K562 (cell line): Measurements from ENCODE around the gene PA2G4. TPM values are rescaled to one million over a fixed set of nuclear protein-coding genes. Genes with fewer than 3 reads are reported as not detected.

Experiments
- ADNP ChIP-seq: fragments of 200-800 bp; sonication (Bioruptor generic); IDR thresholded peaks from 2 replicates; pipeline ENCODE4 v1.6.1; 2016; ENCODE audit warnings: missing genetic modification characterization, missing compliant biosample characterization
- BRCA1 ChIP-seq, 2 experiments: fragments of 450-650 bp in 1 of 2; sonication (generic) in 1 of 2; formaldehyde crosslinking in 1 of 2; IDR thresholded peaks; 2 replicates each; pipeline versions ENCODE4 v1.5.0 to v1.6.1; 2017 to 2020; ENCODE audit warnings: mild to moderate bottlenecking in 1 of 2, missing genetic modification reagents in 1 of 2
- C11orf30 ChIP-seq: fragments of 450-650 bp; IDR thresholded peaks from 2 replicates; pipeline ENCODE4 v1.6.1; 2016; ENCODE audit warnings: low read depth, mild to moderate bottlenecking
- CTBP1 ChIP-seq: fragments of 450-650 bp; IDR thresholded peaks from 2 replicates; pipeline ENCODE4 v1.6.1; 2016; ENCODE audit warnings: borderline replicate concordance
- DPF2 ChIP-seq: fragments of 450-650 bp; IDR thresholded peaks from 2 replicates; pipeline ENCODE4 v1.6.1; 2016
- E2F8 ChIP-seq: fragments of 450-650 bp; IDR thresholded peaks from 2 replicates; pipeline ENCODE4 v1.7.1; 2018; ENCODE audit warnings: mild to moderate bottlenecking, low read depth; ENCODE audit not compliant: partially characterized antibody
- ESRRB ChIP-seq: fragments of 250-450 bp; sonication (Bioruptor Pico); IDR thresholded peaks from 2 replicates; pipeline ENCODE4 v1.5.0; 2020; ENCODE audit warnings: mild to moderate bottlenecking, moderate library complexity, borderline replicate concordance
- ETV1 ChIP-seq: fragments of 450-650 bp; conservative IDR thresholded peaks from 2 replicates; pipeline ENCODE4 v1.6.1; 2016; ENCODE audit warnings: missing genetic modification characterization, control low read depth, low read depth, missing compliant biosample characterization
- GMEB1 ChIP-seq: fragments of 250-450 bp; sonication (Bioruptor Pico); IDR thresholded peaks from 2 replicates; pipeline ENCODE4 v1.4.0; 2020; ENCODE audit warnings: mild to moderate bottlenecking
- HBP1 ChIP-seq: fragments of 450-650 bp; formaldehyde crosslinking; IDR thresholded peaks from 2 replicates; pipeline ENCODE4 v1.4.0; 2022; ENCODE audit warnings: missing genetic modification characterization
- KDM4B ChIP-seq, 2 experiments: fragments of 450-650 bp in 1 of 2; sonication (generic) in 1 of 2; IDR thresholded peaks; 2 replicates each; pipeline ENCODE4 v1.6.1; 2016 to 2017; ENCODE audit warnings: borderline replicate concordance in 2 of 2, antibody characterized with exemption in 1 of 2, low read depth in 1 of 2, mild to moderate bottlenecking in 1 of 2
- KDM5B ChIP-seq: fragments of 200-600 bp; sonication (generic); IDR thresholded peaks from 2 replicates; pipeline ENCODE4 v1.6.1; 2012; ENCODE audit warnings: low read depth, mild to moderate bottlenecking, moderate library complexity, low read length, control low read depth, inconsistent platforms; ENCODE audit not compliant: insufficient replicate concordance
- LARP7 ChIP-seq: fragments of 450-650 bp; IDR thresholded peaks from 2 replicates; pipeline ENCODE4 v1.6.1; 2016
- MCM2 ChIP-seq: fragments of 450-650 bp; IDR thresholded peaks from 2 replicates; pipeline ENCODE4 v1.6.1; 2017; ENCODE audit warnings: low read depth, mild to moderate bottlenecking
- MCM3 ChIP-seq: fragments of 450-650 bp; IDR thresholded peaks from 2 replicates; pipeline ENCODE4 v1.6.1; 2016
- MTA1 ChIP-seq: fragments of 450-650 bp; IDR thresholded peaks from 2 replicates; pipeline ENCODE4 v1.6.1; 2017; ENCODE audit warnings: borderline replicate concordance
- PML ChIP-seq: IDR thresholded peaks from 2 replicates; pipeline ENCODE4 v1.6.1; 2012; ENCODE audit warnings: low read length, inconsistent platforms
- PPARD ChIP-seq: fragments of 250-450 bp; sonication (Bioruptor Pico); IDR thresholded peaks from 2 replicates; pipeline ENCODE4 v1.8.0; 2022; ENCODE audit warnings: inconsistent platforms, mild to moderate bottlenecking, moderate library complexity
- RB1 ChIP-seq: fragments of 450-650 bp; IDR thresholded peaks from 2 replicates; pipeline ENCODE4 v1.6.1; 2017; ENCODE audit warnings: low read depth, mild to moderate bottlenecking
- SMARCE1 ChIP-seq: fragments of 450-650 bp; IDR thresholded peaks from 2 replicates; pipeline ENCODE4 v1.7.1; 2016; ENCODE audit warnings: mild to moderate bottlenecking
- ZBTB43 ChIP-seq: sonication (generic); formaldehyde crosslinking; IDR thresholded peaks from 2 replicates; pipeline ENCODE4 v1.8.0; 2023; ENCODE audit warnings: mild to moderate bottlenecking, missing genetic modification reagents
- ZNF12 ChIP-seq: sonication (generic); formaldehyde crosslinking; IDR thresholded peaks from 2 replicates; pipeline ENCODE4 v1.4.0; 2020; ENCODE audit warnings: mild to moderate bottlenecking, missing genetic modification reagents
- ZNF124 ChIP-seq: sonication (generic); formaldehyde crosslinking; IDR thresholded peaks from 2 replicates; pipeline ENCODE4 v1.8.1; 2022; ENCODE audit warnings: missing genetic modification reagents
- ZNF239 ChIP-seq: fragments of 250-450 bp; sonication (Bioruptor Pico); IDR thresholded peaks from 2 replicates; pipeline ENCODE4 v1.4.0; 2020; ENCODE audit warnings: mild to moderate bottlenecking
- ZNF408 ChIP-seq: fragments of 250-450 bp; sonication (Bioruptor Pico); IDR thresholded peaks from 2 replicates; pipeline ENCODE4 v1.4.0; 2020; ENCODE audit warnings: low read depth, mild to moderate bottlenecking, moderate library complexity
- polyA plus RNA-seq, 8 experiments: library from polyadenylated mRNA; depleted of rRNA in 4 of 8; stranded (reverse) in 5 of 8; unstranded in 3 of 8; fragments of >200 nt; fragmentation: Nextera tagmentation in 2 of 8; fragmentation: Illumina TruSeq in 1 of 8; extraction: Ambion mirVana in 2 of 8; extraction: Trizol in 1 of 8; gene quantifications; 2 replicates each; pipeline versions ENCODE4 v1.2.1 to v1.2.3, GENCODE V29; 2011 to 2014; ENCODE audit warnings: inconsistent platforms in 1 of 8, missing spikeins in 1 of 8
- total RNA-seq, 7 experiments: library from RNA; depleted of rRNA in 6 of 7; stranded (reverse); fragments of >200 nt in 6 of 7; fragmentation: Illumina TruSeq in 2 of 7; extraction: Trizol in 2 of 7; gene quantifications; 2 replicates each; pipeline versions ENCODE4 v1.2.1 to v1.2.3, GENCODE V29; 2011 to 2021; ENCODE audit warnings: low replicate concordance in 1 of 7

Gene PA2G4
- total and polyA plus RNA-seq, 9 of the 15 experiments (the other 6 are each of a cell fraction or from before 2014, with no cell fraction given) = 230 to 925 (median 638) TPM

- TF ChIP-seq ETV1 (no peak), LARP7 (no peak), DPF2 (peak; percentile 51; the same call in 1 of the 2 replicates), KDM5B (no peak), PPARD (CRISPR knock-in tag) (no peak), ZNF239 (no peak), RB1 (no peak), E2F8 (no peak), ZNF12 (no peak), MCM3 (no peak), ZBTB43 (no peak), BRCA1 (IDR thresholded peaks at IDR 0.05) (no peak), BRCA1 (CRISPR knock-in tag; IDR thresholded peaks at IDR 0.05) (no peak), C11orf30 (no peak), CTBP1 (peak; percentile 43; the same call in 1 of the 2 replicates), MCM2 (no peak), ZNF124 (no peak), PML (peak; percentile 39; the same call in 1 of the 2 replicates), KDM4B (IDR thresholded peaks at IDR 0.05; ENCODE audit: borderline replicate concordance in 2 of 2, low read depth in 1 of 2) (no peak), HBP1 (CRISPR knock-in tag) (no peak), GMEB1 (CRISPR knock-in tag) (no peak), ESRRB (CRISPR knock-in tag) (no peak), MTA1 (peak; percentile 23; the same call in 1 of the 2 replicates), ZNF408 (CRISPR knock-in tag) (no peak), SMARCE1 (peak; percentile 37; the same call in 1 of the 2 replicates), ADNP (tag) (no peak)
Measured at GRCh38 chr12:56107242-56107641, 2.9 kb downstream of the PA2G4 start (continued).
